ENCODE data around the gene CD200R1L.

- no peak for TF ChIP-seq NFE2L1 (CRISPR knock-in tag; IDR thresholded peaks at IDR 0.05; ENCODE audit: borderline replicate concordance)
- no peak for TF ChIP-seq ZNF501 (CRISPR knock-in tag; IDR thresholded peaks at IDR 0.05)
- no peak for TF ChIP-seq NR2F1 (CRISPR knock-in tag; IDR thresholded peaks at IDR 0.05)
- TF ChIP-seq ZNF740 (CRISPR knock-in tag; IDR thresholded peaks at IDR 0.05), result no peak
- TF ChIP-seq PTBP1 (IDR thresholded peaks at IDR 0.05; ENCODE audit: low read depth, low read length, poor library complexity, severe bottlenecking), result no peak
- no peak for TF ChIP-seq RNF2 (conservative IDR thresholded peaks at IDR 0.05; ENCODE audit: low read depth)
- no peak for TF ChIP-seq ZNF232 (CRISPR knock-in tag; IDR thresholded peaks at IDR 0.05; ENCODE audit: borderline replicate concordance)
- no peak for TF ChIP-seq PBX3 (CRISPR knock-in tag; IDR thresholded peaks at IDR 0.05; ENCODE audit: borderline replicate concordance)
- TF ChIP-seq, protein P1, sequence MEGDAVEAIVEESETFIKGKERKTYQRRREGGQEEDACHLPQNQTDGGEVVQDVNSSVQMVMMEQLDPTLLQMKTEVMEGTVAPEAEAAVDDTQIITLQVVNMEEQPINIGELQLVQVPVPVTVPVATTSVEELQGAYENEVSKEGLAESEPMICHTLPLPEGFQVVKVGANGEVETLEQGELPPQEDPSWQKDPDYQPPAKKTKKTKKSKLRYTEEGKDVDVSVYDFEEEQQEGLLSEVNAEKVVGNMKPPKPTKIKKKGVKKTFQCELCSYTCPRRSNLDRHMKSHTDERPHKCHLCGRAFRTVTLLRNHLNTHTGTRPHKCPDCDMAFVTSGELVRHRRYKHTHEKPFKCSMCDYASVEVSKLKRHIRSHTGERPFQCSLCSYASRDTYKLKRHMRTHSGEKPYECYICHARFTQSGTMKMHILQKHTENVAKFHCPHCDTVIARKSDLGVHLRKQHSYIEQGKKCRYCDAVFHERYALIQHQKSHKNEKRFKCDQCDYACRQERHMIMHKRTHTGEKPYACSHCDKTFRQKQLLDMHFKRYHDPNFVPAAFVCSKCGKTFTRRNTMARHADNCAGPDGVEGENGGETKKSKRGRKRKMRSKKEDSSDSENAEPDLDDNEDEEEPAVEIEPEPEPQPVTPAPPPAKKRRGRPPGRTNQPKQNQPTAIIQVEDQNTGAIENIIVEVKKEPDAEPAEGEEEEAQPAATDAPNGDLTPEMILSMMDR (CRISPR knock-in tag; IDR thresholded peaks at IDR 0.05), result no peak
- no peak for TF ChIP-seq RFX5 (IDR thresholded peaks at IDR 0.05; ENCODE audit: low read depth, low read length)
- no peak for TF ChIP-seq POLR2AphosphoS2 (IDR thresholded peaks at IDR 0.05; ENCODE audit: low read depth, low read length)
- no peak for TF ChIP-seq HDAC2 (CRISPR knock-in tag; IDR thresholded peaks at IDR 0.05)
- TF ChIP-seq AGO1 (IDR thresholded peaks at IDR 0.05; ENCODE audit: low read depth, low read length, poor library complexity, severe bottlenecking), result no peak
- no peak for TF ChIP-seq HNRNPL (IDR thresholded peaks at IDR 0.05; ENCODE audit: low read depth, low read length)
These were observed 61.2 kb downstream of the CD200R1L start for GRCh38 chr3:112785321-112786001.
